GM10266 (cell line): Measurements from ENCODE around the gene PDK4.

Experiments
- DNase-seq: peaks from one replicate; pipeline ENCODE4 v3.0.0; 2012; ENCODE audit errors: extremely low spot score
- CTCF ChIP-seq: IDR thresholded peaks from 2 replicates; pipeline ENCODE4 v1.5.1; 2012; ENCODE audit warnings: mild to moderate bottlenecking, low read depth; ENCODE audit not compliant: control insufficient read depth, insufficient read depth; ENCODE audit errors: missing control alignments

PDK4 gene

GRCh38 chr7:95549818-95550529, 46.3 kb downstream of the PDK4 start:
- TF ChIP-seq CTCF, result no peak
- no peak for DNase-seq

- DNase-seq, result no peak
- TF ChIP-seq CTCF, result no peak
Observed at GRCh38 chr7:95547361-95548348, 48.7 kb downstream of the PDK4 start.

- TF ChIP-seq CTCF, result no peak
- DNase-seq, result no peak
Observed at GRCh38 chr7:95546647-95547046, 49.7 kb downstream of the PDK4 start.

GRCh38 chr7:95545673-95546072, 50.6 kb downstream of the PDK4 start:
- no peak for DNase-seq
- TF ChIP-seq CTCF, result no peak

GRCh38 chr7:95545007-95545615, 51.2 kb downstream of the PDK4 start:
- DNase-seq, result no peak
- peak; percentile 35 for TF ChIP-seq CTCF

- no peak for DNase-seq
- TF ChIP-seq CTCF, result no peak
Observed at GRCh38 chr7:95544171-95544570, 52.1 kb downstream of the PDK4 start.
